K562 (cell line): ENCODE results near the gene FAM117A. TPM values are rescaled to one million over a fixed set of nuclear protein-coding genes. Genes with fewer than 3 reads are reported as not detected.

ENCODE experiments used
- BHLHE40 ChIP-seq: IDR thresholded peaks from 2 replicates; pipeline ENCODE4 v1.6.1; 2011; ENCODE audit warnings: low read length, improper control_type of control experiment
- ETV1 ChIP-seq: fragments of 450-650 bp; conservative IDR thresholded peaks from 2 replicates; pipeline ENCODE4 v1.6.1; 2016; ENCODE audit warnings: missing genetic modification characterization, control low read depth, low read depth, missing compliant biosample characterization
- ILF3 ChIP-seq: fragments of 450-650 bp; IDR thresholded peaks from 2 replicates; pipeline ENCODE4 v1.6.1; 2018; ENCODE audit warnings: antibody characterized with exemption, mild to moderate bottlenecking, moderate library complexity, borderline replicate concordance
- KDM4B ChIP-seq, 2 experiments: fragments of 450-650 bp in 1 of 2; sonication (generic) in 1 of 2; IDR thresholded peaks; 2 replicates each; pipeline ENCODE4 v1.6.1; 2016 to 2017; ENCODE audit warnings: borderline replicate concordance in 2 of 2, antibody characterized with exemption in 1 of 2, low read depth in 1 of 2, mild to moderate bottlenecking in 1 of 2
- KLF16 ChIP-seq: IDR thresholded peaks from 2 replicates; pipeline ENCODE4 v1.6.1; 2016; ENCODE audit warnings: antibody characterized with exemption
- MCM2 ChIP-seq: fragments of 450-650 bp; IDR thresholded peaks from 2 replicates; pipeline ENCODE4 v1.6.1; 2017; ENCODE audit warnings: low read depth, mild to moderate bottlenecking
- NBN ChIP-seq: fragments of 450-650 bp; IDR thresholded peaks from 2 replicates; pipeline ENCODE4 v1.6.1; 2016; ENCODE audit warnings: low read depth, mild to moderate bottlenecking
- NONO ChIP-seq, 2 experiments: fragments of 200-400 bp in 1 of 2; fragments of 450-650 bp in 1 of 2; formaldehyde crosslinking in 1 of 2; IDR thresholded peaks; 2 replicates each; pipeline ENCODE4 v1.6.1; 2017; ENCODE audit warnings: low read depth in 2 of 2, mild to moderate bottlenecking in 2 of 2, moderate library complexity in 2 of 2, low read length in 1 of 2
- NR2C2 ChIP-seq, 2 experiments: fragments of 200-800 bp in 1 of 2; sonication (Bioruptor generic) in 1 of 2; sonication (generic) in 1 of 2; formaldehyde crosslinking in 1 of 2; IDR thresholded peaks; 2 replicates each; pipeline versions ENCODE4 v1.6.1 to v1.8.0; 2016 to 2022; ENCODE audit warnings: mild to moderate bottlenecking in 1 of 2, missing compliant biosample characterization in 1 of 2, missing genetic modification characterization in 1 of 2, missing genetic modification reagents in 1 of 2
- PRPF4 ChIP-seq: fragments of 200-400 bp; formaldehyde crosslinking; IDR thresholded peaks from one replicate; pipeline ENCODE4 v1.6.1; 2017; ENCODE audit warnings: low read length, low read depth, mild to moderate bottlenecking; ENCODE audit not compliant: insufficient read depth, poor library complexity, severe bottlenecking
- RB1 ChIP-seq: fragments of 450-650 bp; IDR thresholded peaks from 2 replicates; pipeline ENCODE4 v1.6.1; 2017; ENCODE audit warnings: low read depth, mild to moderate bottlenecking
- RBM22 ChIP-seq: fragments of 200-400 bp; formaldehyde crosslinking; IDR thresholded peaks from 2 replicates; pipeline ENCODE4 v1.6.1; 2018; ENCODE audit warnings: low read length, low read depth; ENCODE audit not compliant: poor library complexity, severe bottlenecking
- TAL1 ChIP-seq: fragments of 450-650 bp; IDR thresholded peaks from 2 replicates; pipeline ENCODE4 v1.6.1; 2016; ENCODE audit warnings: mild to moderate bottlenecking
- XRCC3 ChIP-seq: fragments of 450-650 bp; IDR thresholded peaks from 2 replicates; pipeline ENCODE4 v1.6.1; 2017; ENCODE audit warnings: mild to moderate bottlenecking, moderate library complexity
- ZNF444 ChIP-seq: fragments of 250-450 bp; sonication (Bioruptor Pico); IDR thresholded peaks from 2 replicates; pipeline ENCODE4 v1.4.0; 2020; ENCODE audit warnings: mild to moderate bottlenecking, moderate library complexity
- ZNF79 ChIP-seq: fragments of 250-450 bp; sonication (Bioruptor Pico); IDR thresholded peaks from 2 replicates; pipeline ENCODE4 v1.4.0; 2020; ENCODE audit warnings: low read depth, mild to moderate bottlenecking, moderate library complexity
- polyA plus RNA-seq, 8 experiments: library from polyadenylated mRNA; depleted of rRNA in 4 of 8; stranded (reverse) in 5 of 8; unstranded in 3 of 8; fragments of >200 nt; fragmentation: Nextera tagmentation in 2 of 8; fragmentation: Illumina TruSeq in 1 of 8; extraction: Ambion mirVana in 2 of 8; extraction: Trizol in 1 of 8; gene quantifications; 2 replicates each; pipeline versions ENCODE4 v1.2.1 to v1.2.3, GENCODE V29; 2011 to 2014; ENCODE audit warnings: inconsistent platforms in 1 of 8, missing spikeins in 1 of 8
- total RNA-seq, 7 experiments: library from RNA; depleted of rRNA in 6 of 7; stranded (reverse); fragments of >200 nt in 6 of 7; fragmentation: Illumina TruSeq in 2 of 7; extraction: Trizol in 2 of 7; gene quantifications; 2 replicates each; pipeline versions ENCODE4 v1.2.1 to v1.2.3, GENCODE V29; 2011 to 2021; ENCODE audit warnings: low replicate concordance in 1 of 7
- TF ChIP-seq, protein P1 (sequence below): fragments of 450-650 bp; IDR thresholded peaks from 2 replicates; pipeline ENCODE4 v1.7.0; 2016; ENCODE audit warnings: borderline replicate concordance
- TF ChIP-seq, protein P2 (sequence below): IDR thresholded peaks from 3 replicates; pipeline ENCODE4 v1.6.1; 2011; ENCODE audit warnings: borderline replicate concordance, mild to moderate bottlenecking, moderate library complexity; ENCODE audit not compliant: insufficient read length; ENCODE audit errors: extremely low read depth
- TF ChIP-seq, protein P3 (sequence below): IDR thresholded peaks from 2 replicates; pipeline ENCODE4 v1.6.1; 2011; ENCODE audit warnings: borderline replicate concordance, low read depth, mild to moderate bottlenecking, moderate library complexity, low read length; ENCODE audit not compliant: insufficient read depth, poor library complexity, severe bottlenecking

FAM117A gene
- total and polyA plus RNA-seq, 9 of the 15 experiments (the other 6 are each of a cell fraction or from before 2014, with no cell fraction given), result 3.1 to 79.7 (median 36.6) TPM

DNA sequence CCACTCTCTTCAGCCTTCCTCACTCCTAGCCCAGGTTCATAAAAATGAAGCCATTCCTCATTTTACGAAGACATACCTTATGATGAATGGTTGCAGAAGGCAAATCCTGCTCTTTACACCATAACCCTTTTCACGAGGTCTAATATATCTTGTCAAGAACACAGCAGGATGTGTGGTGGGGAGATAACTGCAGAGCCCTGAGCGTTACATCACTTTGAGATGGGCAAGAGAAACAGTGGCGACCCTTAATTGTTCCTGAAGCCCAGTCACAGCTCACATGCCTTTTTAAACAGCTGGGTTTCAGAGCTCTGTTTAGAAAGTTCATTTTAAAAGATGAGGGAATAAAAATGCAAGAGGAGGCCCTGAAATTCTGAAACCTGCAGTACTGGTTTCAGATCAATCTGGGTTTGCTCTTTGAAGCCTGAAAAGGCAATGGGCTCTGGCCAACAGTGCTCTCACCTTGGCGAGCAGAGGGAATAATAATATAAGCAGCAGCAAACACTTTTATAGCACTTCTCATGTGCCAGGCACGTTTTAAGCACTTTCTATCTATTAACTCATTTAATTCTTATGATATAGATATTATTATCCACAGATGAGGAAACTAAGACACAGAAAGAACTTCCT lies 2.9 kb downstream of the FAM117A start (continued):
- TF ChIP-seq RBM22 (no peak), MCM2 (no peak), KLF16 (peak; percentile 66), KDM4B (IDR thresholded peaks at IDR 0.05; ENCODE audit: borderline replicate concordance in 2 of 2, low read depth in 1 of 2) (no peak), ETV1 (peak; percentile 77), NONO (IDR thresholded peaks at IDR 0.05; ENCODE audit: low read depth in 2 of 2, low read length in 1 of 2) (no peak), ZNF79 (CRISPR knock-in tag) (no peak), BHLHE40 (peak; percentile 15; the same call in 1 of the 2 replicates), NR2C2 (CRISPR knock-in tag; IDR thresholded peaks at IDR 0.05) (no peak), NR2C2 (tag; IDR thresholded peaks at IDR 0.05) (peak; percentile 52; the same call in 1 of the 2 replicates), ZNF444 (CRISPR knock-in tag) (no peak), ILF3 (no peak), RB1 (no peak), TAL1 (peak; percentile 83), NBN (no peak), PRPF4 (no peak), XRCC3 (no peak)
- TF ChIP-seq, protein P1, sequence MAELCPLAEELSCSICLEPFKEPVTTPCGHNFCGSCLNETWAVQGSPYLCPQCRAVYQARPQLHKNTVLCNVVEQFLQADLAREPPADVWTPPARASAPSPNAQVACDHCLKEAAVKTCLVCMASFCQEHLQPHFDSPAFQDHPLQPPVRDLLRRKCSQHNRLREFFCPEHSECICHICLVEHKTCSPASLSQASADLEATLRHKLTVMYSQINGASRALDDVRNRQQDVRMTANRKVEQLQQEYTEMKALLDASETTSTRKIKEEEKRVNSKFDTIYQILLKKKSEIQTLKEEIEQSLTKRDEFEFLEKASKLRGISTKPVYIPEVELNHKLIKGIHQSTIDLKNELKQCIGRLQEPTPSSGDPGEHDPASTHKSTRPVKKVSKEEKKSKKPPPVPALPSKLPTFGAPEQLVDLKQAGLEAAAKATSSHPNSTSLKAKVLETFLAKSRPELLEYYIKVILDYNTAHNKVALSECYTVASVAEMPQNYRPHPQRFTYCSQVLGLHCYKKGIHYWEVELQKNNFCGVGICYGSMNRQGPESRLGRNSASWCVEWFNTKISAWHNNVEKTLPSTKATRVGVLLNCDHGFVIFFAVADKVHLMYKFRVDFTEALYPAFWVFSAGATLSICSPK, result no peak
- TF ChIP-seq, protein P2, sequence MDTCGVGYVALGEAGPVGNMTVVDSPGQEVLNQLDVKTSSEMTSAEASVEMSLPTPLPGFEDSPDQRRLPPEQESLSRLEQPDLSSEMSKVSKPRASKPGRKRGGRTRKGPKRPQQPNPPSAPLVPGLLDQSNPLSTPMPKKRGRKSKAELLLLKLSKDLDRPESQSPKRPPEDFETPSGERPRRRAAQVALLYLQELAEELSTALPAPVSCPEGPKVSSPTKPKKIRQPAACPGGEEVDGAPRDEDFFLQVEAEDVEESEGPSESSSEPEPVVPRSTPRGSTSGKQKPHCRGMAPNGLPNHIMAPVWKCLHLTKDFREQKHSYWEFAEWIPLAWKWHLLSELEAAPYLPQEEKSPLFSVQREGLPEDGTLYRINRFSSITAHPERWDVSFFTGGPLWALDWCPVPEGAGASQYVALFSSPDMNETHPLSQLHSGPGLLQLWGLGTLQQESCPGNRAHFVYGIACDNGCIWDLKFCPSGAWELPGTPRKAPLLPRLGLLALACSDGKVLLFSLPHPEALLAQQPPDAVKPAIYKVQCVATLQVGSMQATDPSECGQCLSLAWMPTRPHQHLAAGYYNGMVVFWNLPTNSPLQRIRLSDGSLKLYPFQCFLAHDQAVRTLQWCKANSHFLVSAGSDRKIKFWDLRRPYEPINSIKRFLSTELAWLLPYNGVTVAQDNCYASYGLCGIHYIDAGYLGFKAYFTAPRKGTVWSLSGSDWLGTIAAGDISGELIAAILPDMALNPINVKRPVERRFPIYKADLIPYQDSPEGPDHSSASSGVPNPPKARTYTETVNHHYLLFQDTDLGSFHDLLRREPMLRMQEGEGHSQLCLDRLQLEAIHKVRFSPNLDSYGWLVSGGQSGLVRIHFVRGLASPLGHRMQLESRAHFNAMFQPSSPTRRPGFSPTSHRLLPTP, result no peak
- TF ChIP-seq, protein P3, sequence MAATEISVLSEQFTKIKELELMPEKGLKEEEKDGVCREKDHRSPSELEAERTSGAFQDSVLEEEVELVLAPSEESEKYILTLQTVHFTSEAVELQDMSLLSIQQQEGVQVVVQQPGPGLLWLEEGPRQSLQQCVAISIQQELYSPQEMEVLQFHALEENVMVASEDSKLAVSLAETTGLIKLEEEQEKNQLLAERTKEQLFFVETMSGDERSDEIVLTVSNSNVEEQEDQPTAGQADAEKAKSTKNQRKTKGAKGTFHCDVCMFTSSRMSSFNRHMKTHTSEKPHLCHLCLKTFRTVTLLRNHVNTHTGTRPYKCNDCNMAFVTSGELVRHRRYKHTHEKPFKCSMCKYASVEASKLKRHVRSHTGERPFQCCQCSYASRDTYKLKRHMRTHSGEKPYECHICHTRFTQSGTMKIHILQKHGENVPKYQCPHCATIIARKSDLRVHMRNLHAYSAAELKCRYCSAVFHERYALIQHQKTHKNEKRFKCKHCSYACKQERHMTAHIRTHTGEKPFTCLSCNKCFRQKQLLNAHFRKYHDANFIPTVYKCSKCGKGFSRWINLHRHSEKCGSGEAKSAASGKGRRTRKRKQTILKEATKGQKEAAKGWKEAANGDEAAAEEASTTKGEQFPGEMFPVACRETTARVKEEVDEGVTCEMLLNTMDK, result no peak
